NCI-H82 treated with DMSO at 0.1 percent for 48 hours (cell line): ENCODE data around the gene EOLA1.
"Not testable (repeated sequence)": the region's sequence is repeated elsewhere in the genome, so short reads cannot be mapped to it uniquely, and the experiment has no call there.

Experiments
- DNase-seq: peaks from one replicate; lab custom pipeline; 2025; ENCODE audit not compliant: unreplicated experiment; lab: John Stamatoyannopoulos, UW

The EOLA1 gene

GRCh38 chrX:149540621-149541520, at the start of gene EOLA1:
Gene EOLA1, plus strand, starts transcription at chrX:149541012. Its CDS starts 4,619 bp downstream, at chrX:149545631.
- peak; percentile 92 for DNase-seq

- no peak for DNase-seq
Measured at GRCh38 chrX:149491812-149492211, 49.0 kb upstream of the EOLA1 start.

- no peak for DNase-seq
Measured at GRCh38 chrX:149493567-149494562, 46.9 kb upstream of the EOLA1 start.

GRCh38 chrX:149494844-149495565, 45.8 kb upstream of the EOLA1 start:
- no peak for DNase-seq

- DNase-seq = no peak
Measured at GRCh38 chrX:149495573-149496071, 45.2 kb upstream of the EOLA1 start.

GRCh38 chrX:149497054-149497453, 43.8 kb upstream of the EOLA1 start:
- DNase-seq = no peak

GRCh38 chrX:149497626-149498025, 43.2 kb upstream of the EOLA1 start:
- no peak for DNase-seq

GRCh38 chrX:149498767-149499166, 42.0 kb upstream of the EOLA1 start:
- no peak for DNase-seq

GRCh38 chrX:149499766-149500165, 41.0 kb upstream of the EOLA1 start:
- no peak for DNase-seq

GRCh38 chrX:149502923-149503322, 37.9 kb upstream of the EOLA1 start:
- not testable (repeated sequence) for DNase-seq

GRCh38 chrX:149503446-149503845, 37.4 kb upstream of the EOLA1 start:
- DNase-seq = not testable (repeated sequence)

- DNase-seq = no peak
Measured at GRCh38 chrX:149504226-149504914, 36.4 kb upstream of the EOLA1 start.

- DNase-seq = peak; percentile 50
Measured at GRCh38 chrX:149504915-149505651, 35.7 kb upstream of the EOLA1 start, which contains the start of gene IDS. Gene IDS, minus strand, starts transcription at chrX:149505306. Its CDS starts 169 bp downstream, at chrX:149505137.

- no peak for DNase-seq
Measured at GRCh38 chrX:149505671-149506070, 35.1 kb upstream of the EOLA1 start.

- no peak for DNase-seq
Measured at GRCh38 chrX:149506349-149506748, 34.5 kb upstream of the EOLA1 start.

- DNase-seq = no peak
Measured at GRCh38 chrX:149508467-149508866, 32.3 kb upstream of the EOLA1 start.

- no peak for DNase-seq
Measured at GRCh38 chrX:149510386-149510785, 30.4 kb upstream of the EOLA1 start.

GRCh38 chrX:149511081-149511480, 29.7 kb upstream of the EOLA1 start:
- DNase-seq = no peak

GRCh38 chrX:149512225-149512885, 28.5 kb upstream of the EOLA1 start:
- DNase-seq = no peak
